ENCODE results near the gene SUGCT. TPM values are rescaled to one million over a fixed set of nuclear protein-coding genes. Genes with fewer than 3 reads are reported as not detected.

Gene SUGCT
- total RNA-seq, 1 experiment from 2014 or later, result 9.9 TPM

- no peaks in the 10 kb centered on the region for H3K27me3 Mint-ChIP-seq (ENCODE audit: insufficient read depth, unreplicated experiment)
- intact Hi-C loops (cut with micrococcal nuclease; ENCODE audit: unreplicated experiment), result no loop called here
These were observed 237.1 kb downstream of the SUGCT start for GRCh38 chr7:40371806-40372440.

GRCh38 chr7:40374575-40374974 is 239.8 kb downstream of the SUGCT start:
- ChIA-PET CTCF (no interaction called here), POLR2A (no interaction called here)
- H3K36me3 ChIP-seq (ENCODE audit: control insufficient read depth, insufficient read depth, low read length), result no peaks in the 10 kb centered on the region
- H3K27me3 ChIP-seq (replicated peaks; ENCODE audit: control insufficient read depth, insufficient read depth, low read length), result no peaks in the 10 kb centered on the region
- no peak for DNase-seq
- H3K36me3 Mint-ChIP-seq (ENCODE audit: insufficient read depth, unreplicated experiment), result no peaks in the 10 kb centered on the region
- intact Hi-C loops (cut with micrococcal nuclease; ENCODE audit: unreplicated experiment), result no loop called here
- no peaks in the 10 kb centered on the region for H3K27me3 Mint-ChIP-seq (ENCODE audit: insufficient read depth, unreplicated experiment)
- H3K4me3 ChIP-seq (ENCODE audit: low read depth, low read length), result no peak overlapping the region
- no peaks in the 10 kb centered on the region for H3K4me1 Mint-ChIP-seq (ENCODE audit: low read depth, unreplicated experiment)
- TF ChIP-seq CTCF (IDR thresholded peaks at IDR 0.05; ENCODE audit: insufficient read depth in 1 of 2, low read depth in 1 of 2, low read length in 1 of 2, severe bottlenecking in 1 of 2, unreplicated experiment in 1 of 2), result no peak
- H3K4me1 ChIP-seq, result no peaks in the 10 kb centered on the region
- no TSS peak for BruUV-seq (replicated peaks)
- H3K4me3 Mint-ChIP-seq (ENCODE audit: unreplicated experiment), result no peak overlapping the region
- H3K9me3 Mint-ChIP-seq (ENCODE audit: unreplicated experiment), result no peaks in the 10 kb centered on the region
- H3K27ac Mint-ChIP-seq (ENCODE audit: unreplicated experiment), result no peak overlapping the region
- H3K9me3 ChIP-seq, result no peaks in the 10 kb centered on the region

More at GRCh38 chr7:40371806-40372440, 237.1 kb downstream of the SUGCT start:
- CTCF ChIA-PET, result no interaction called here
- no peaks in the 10 kb centered on the region for H3K9me3 ChIP-seq
- Mint-ChIP-seq H3K4me3 (ENCODE audit: unreplicated experiment) (no peak overlapping the region), H3K36me3 (ENCODE audit: insufficient read depth, unreplicated experiment) (no peaks in the 10 kb centered on the region), H3K9me3 (ENCODE audit: unreplicated experiment) (peaks cover 11% of the 10 kb centered on the region), H3K4me1 (ENCODE audit: low read depth, unreplicated experiment) (no peaks in the 10 kb centered on the region), H3K27ac (ENCODE audit: unreplicated experiment) (no peak overlapping the region)
- H3K36me3 ChIP-seq (ENCODE audit: control insufficient read depth, insufficient read depth, low read length), result no peaks in the 10 kb centered on the region
- TF ChIP-seq CTCF (IDR thresholded peaks at IDR 0.05; ENCODE audit: insufficient read depth in 1 of 2, low read depth in 1 of 2, low read length in 1 of 2, severe bottlenecking in 1 of 2, unreplicated experiment in 1 of 2), result no peak
- no peak overlapping the region for H3K4me3 ChIP-seq (ENCODE audit: low read depth, low read length)
- H3K27me3 ChIP-seq (replicated peaks; ENCODE audit: control insufficient read depth, insufficient read depth, low read length), result no peaks in the 10 kb centered on the region
- DNase-seq, result no peak
- POLR2A ChIA-PET, result no interaction called here
- H3K4me1 ChIP-seq, result no peaks in the 10 kb centered on the region
- BruUV-seq (replicated peaks), result no TSS peak

GRCh38 chr7:40380111-40380510 is 245.3 kb downstream of the SUGCT start:
- H3K4me3 ChIP-seq (ENCODE audit: low read depth, low read length), result no peak overlapping the region
- H3K9me3 ChIP-seq, result no peaks in the 10 kb centered on the region
- Mint-ChIP-seq H3K27ac (ENCODE audit: unreplicated experiment) (no peak overlapping the region), H3K36me3 (ENCODE audit: insufficient read depth, unreplicated experiment) (no peaks in the 10 kb centered on the region), H3K4me1 (ENCODE audit: low read depth, unreplicated experiment) (no peaks in the 10 kb centered on the region), H3K4me3 (ENCODE audit: unreplicated experiment) (no peak overlapping the region), H3K9me3 (ENCODE audit: unreplicated experiment) (no peaks in the 10 kb centered on the region), H3K27me3 (ENCODE audit: insufficient read depth, unreplicated experiment) (peaks cover 3% of the 10 kb centered on the region)
- intact Hi-C loops (cut with micrococcal nuclease; ENCODE audit: unreplicated experiment), result no loop called here
- no peak for TF ChIP-seq CTCF (IDR thresholded peaks at IDR 0.05; ENCODE audit: insufficient read depth in 1 of 2, low read depth in 1 of 2, low read length in 1 of 2, severe bottlenecking in 1 of 2, unreplicated experiment in 1 of 2)
- DNase-seq, result no peak
- ChIA-PET CTCF (no interaction called here), POLR2A (no interaction called here)
- H3K4me1 ChIP-seq, result no peaks in the 10 kb centered on the region
- no peaks in the 10 kb centered on the region for H3K36me3 ChIP-seq (ENCODE audit: control insufficient read depth, insufficient read depth, low read length)
- no peaks in the 10 kb centered on the region for H3K27me3 ChIP-seq (replicated peaks; ENCODE audit: control insufficient read depth, insufficient read depth, low read length)
- no TSS peak for BruUV-seq (replicated peaks)
